Neural cell (in vitro differentiated cells): ENCODE measurements around the gene GYPE.
"Not testable (repeated sequence)": the region's sequence is repeated elsewhere in the genome, so short reads cannot be mapped to it uniquely, and the experiment has no call there.

ENCODE experiments used
- EZH2 ChIP-seq: fragments of 200-600, 300-800 bp; shearing (Covaris generic), sonication (generic); IDR thresholded peaks from 2 replicates; pipeline ENCODE4 v1.6.1; 2014; ENCODE audit warnings: antibody characterized with exemption, low read length, borderline replicate concordance, mild to moderate bottlenecking; ENCODE audit not compliant: insufficient read depth, poor library complexity, severe bottlenecking
- POLR2AphosphoS5 ChIP-seq: IDR thresholded peaks from 2 replicates; pipeline ENCODE4 v1.6.1; 2012
- TAF1 ChIP-seq: IDR thresholded peaks from 2 replicates; pipeline ENCODE4 v1.6.1; 2012; ENCODE audit warnings: low read depth
- TF ChIP-seq, protein P1 (sequence below): fragments of 450-650 bp; IDR thresholded peaks from 2 replicates; pipeline ENCODE4 v1.5.1; 2014; ENCODE audit warnings: antibody characterized with exemption, mild to moderate bottlenecking, moderate library complexity; ENCODE audit not compliant: poor library complexity, severe bottlenecking

DNA sequence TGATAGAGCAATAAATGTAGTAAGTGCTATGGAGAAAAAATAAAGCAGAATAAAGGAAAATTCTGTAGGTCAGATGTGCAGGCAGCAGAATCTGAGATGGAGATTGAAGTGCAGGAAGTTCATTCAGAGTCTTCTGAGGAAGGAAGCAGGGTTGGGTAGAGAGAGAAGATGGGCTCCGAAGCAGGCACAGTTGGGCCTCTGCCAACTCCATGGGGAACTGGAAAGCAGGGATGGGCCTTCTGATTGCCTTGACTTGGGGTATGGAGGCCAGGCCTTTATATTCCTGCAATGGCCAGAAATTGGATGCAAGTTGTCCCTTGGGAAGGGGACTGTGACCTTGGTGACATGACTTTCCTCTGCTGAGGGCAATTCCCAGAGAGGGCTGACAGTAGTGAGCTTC, 42.6 kb downstream of the GYPE start:
- TF ChIP-seq, protein P1, sequence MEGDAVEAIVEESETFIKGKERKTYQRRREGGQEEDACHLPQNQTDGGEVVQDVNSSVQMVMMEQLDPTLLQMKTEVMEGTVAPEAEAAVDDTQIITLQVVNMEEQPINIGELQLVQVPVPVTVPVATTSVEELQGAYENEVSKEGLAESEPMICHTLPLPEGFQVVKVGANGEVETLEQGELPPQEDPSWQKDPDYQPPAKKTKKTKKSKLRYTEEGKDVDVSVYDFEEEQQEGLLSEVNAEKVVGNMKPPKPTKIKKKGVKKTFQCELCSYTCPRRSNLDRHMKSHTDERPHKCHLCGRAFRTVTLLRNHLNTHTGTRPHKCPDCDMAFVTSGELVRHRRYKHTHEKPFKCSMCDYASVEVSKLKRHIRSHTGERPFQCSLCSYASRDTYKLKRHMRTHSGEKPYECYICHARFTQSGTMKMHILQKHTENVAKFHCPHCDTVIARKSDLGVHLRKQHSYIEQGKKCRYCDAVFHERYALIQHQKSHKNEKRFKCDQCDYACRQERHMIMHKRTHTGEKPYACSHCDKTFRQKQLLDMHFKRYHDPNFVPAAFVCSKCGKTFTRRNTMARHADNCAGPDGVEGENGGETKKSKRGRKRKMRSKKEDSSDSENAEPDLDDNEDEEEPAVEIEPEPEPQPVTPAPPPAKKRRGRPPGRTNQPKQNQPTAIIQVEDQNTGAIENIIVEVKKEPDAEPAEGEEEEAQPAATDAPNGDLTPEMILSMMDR, result not testable (repeated sequence)
- TF ChIP-seq TAF1, POLR2AphosphoS5, EZH2: not testable (repeated sequence)
